Heart left ventricle (tissue), 13 donors: Measurements from ENCODE around the gene TRAF7.
"Not testable (repeated sequence)": the region's sequence is repeated elsewhere in the genome, so short reads cannot be mapped to it uniquely, and the experiment has no call there.

Source experiments
- POLR2A ChIP-seq, 2 donors: fragments of 450-650 bp; IDR thresholded peaks; one replicate each; pipeline ENCODE4 v1.6.1; 2017; ENCODE audit warnings: antibody characterized with exemption in 2 of 2, mild to moderate bottlenecking in 2 of 2, moderate library complexity in 2 of 2
- TF ChIP-seq, protein P1 (sequence below), 12 donors: fragments of 200-600 bp; sonication (generic) in 4 of 12; IDR thresholded peaks; one replicate each; pipeline versions ENCODE4 v1.5.0 to v1.8.0; 2018 to 2022; ENCODE audit warnings: antibody characterized with exemption in 12 of 12, mild to moderate bottlenecking in 5 of 12
- donor health status: ischemic (EF 13 %, LVEDD 7.1; RV severe dilation, severe dysfunction).
- donor health status: DM: no; HTN: yes; CAD: no.
- donor health status: DM: no; HTN: no; CAD: no.
- donor health status: ischemic (EF 25% LVEDD 6.9; RV normal size, moderate dysfunction).
- donor health status: ischemic (EF 25% LVEDD 5.7; RV mildly dilated, moderate dysfunction).
- donor health status: ischemic (EF 35%, LVEDD 5.7; RV mildly dilated, moderate dysfunction).
- donor health status: nonischemic (EF 11% LVEDD 7.7; RV severe dilation, severe dysfunction).
- donor health status: DM: yes; HTN: yes; CAD: no.
- donor health status: PGD.
- donor health status: ischemic (EF 29% LVEDD 5.4; RV normal size, mild dysfunction).
- donor health status: nonischemic (EF 23%, LVEDD 6.1; RV moderate dilation, normal function).

DNA sequence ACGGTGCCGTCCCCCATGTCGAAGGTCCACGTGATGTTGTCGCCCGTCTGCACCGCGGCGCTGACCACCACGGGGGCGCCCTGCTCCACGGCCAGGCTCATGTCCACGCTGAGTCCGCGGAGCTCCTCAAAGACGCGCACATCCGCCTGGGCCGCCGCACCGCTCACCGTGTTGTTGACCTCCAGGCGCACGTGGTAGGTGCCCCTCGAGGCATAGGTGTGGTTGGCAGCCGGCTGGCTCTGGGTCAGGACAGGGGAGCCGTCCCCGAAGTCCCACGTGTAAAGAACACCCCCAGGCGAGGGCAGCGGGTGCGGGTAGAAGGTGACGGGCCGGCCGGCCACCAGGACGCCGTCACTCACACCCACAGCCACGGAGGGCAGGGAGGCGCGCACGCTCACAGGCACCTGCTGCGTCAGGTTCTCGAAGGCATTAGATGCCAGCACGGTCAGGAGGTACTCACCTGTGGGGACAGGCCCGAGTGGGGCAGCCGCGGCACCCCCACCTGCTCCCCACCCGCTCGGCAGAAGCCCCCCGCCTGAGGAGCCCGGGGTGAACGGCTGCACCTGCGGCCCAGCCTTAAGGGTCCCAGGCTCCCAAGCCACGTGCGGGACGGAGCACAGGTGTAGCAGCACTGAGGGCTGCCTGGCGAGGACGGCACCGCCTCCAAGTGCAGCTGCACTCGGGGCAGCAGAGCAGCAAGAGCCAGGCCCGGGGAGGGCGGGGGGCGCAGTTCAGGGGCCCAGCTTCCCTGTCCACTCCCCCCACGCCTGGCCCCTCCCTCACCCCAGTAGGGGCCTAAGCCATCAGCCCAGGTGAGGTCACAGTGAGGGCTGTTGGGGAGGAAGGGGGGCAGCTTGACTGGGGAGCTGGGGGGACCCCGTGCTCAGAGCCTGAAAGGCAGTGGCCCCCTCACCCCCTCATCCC lies 43.9 kb upstream of the TRAF7 start:
- not testable (repeated sequence) for TF ChIP-seq POLR2A (IDR thresholded peaks at IDR 0.05)
- TF ChIP-seq, protein P1, sequence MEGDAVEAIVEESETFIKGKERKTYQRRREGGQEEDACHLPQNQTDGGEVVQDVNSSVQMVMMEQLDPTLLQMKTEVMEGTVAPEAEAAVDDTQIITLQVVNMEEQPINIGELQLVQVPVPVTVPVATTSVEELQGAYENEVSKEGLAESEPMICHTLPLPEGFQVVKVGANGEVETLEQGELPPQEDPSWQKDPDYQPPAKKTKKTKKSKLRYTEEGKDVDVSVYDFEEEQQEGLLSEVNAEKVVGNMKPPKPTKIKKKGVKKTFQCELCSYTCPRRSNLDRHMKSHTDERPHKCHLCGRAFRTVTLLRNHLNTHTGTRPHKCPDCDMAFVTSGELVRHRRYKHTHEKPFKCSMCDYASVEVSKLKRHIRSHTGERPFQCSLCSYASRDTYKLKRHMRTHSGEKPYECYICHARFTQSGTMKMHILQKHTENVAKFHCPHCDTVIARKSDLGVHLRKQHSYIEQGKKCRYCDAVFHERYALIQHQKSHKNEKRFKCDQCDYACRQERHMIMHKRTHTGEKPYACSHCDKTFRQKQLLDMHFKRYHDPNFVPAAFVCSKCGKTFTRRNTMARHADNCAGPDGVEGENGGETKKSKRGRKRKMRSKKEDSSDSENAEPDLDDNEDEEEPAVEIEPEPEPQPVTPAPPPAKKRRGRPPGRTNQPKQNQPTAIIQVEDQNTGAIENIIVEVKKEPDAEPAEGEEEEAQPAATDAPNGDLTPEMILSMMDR (IDR thresholded peaks at IDR 0.05): not testable (repeated sequence)
